ENCODE measurements around the gene MYD88.

DNA sequence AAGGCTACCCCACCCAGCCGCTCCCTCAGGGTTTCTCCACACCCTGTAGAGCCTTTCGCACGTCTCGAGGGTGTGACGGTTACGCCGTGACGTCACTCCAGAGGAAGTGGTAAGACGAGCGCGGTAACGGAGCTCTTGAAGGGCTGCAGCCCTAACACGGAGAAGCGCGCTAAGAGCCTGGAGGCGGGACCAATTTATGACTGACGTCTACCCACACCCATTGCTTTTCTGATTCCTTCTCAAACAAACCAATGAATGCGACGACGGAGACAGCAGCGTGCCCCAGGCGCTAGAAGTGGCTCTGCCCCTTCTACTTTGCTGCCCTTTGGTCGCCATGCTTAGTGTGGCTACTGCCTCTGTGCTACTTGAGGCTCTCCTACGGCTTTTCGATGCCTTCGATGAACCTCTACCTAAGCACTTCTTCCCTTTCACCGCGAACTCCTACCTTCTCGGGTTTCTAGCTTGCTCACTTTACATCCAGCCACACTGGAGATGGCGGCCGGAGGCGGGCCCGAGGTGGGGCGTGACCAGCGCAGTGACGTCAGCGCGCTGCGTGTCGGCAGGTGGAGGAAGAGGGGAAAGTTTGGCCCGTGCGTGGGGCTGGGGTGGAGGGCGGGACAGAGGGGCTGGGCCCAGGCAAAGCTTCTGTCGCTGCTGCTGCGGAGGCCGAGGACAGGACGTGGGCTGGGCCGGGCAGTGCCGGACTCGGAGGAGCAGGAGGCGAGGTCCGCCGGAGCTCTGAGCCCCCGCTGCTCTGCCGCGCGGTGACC is 26.7 kb downstream of the MYD88 start, which contains the start of gene OXSR1:
- TF ChIP-seq, protein P1, sequence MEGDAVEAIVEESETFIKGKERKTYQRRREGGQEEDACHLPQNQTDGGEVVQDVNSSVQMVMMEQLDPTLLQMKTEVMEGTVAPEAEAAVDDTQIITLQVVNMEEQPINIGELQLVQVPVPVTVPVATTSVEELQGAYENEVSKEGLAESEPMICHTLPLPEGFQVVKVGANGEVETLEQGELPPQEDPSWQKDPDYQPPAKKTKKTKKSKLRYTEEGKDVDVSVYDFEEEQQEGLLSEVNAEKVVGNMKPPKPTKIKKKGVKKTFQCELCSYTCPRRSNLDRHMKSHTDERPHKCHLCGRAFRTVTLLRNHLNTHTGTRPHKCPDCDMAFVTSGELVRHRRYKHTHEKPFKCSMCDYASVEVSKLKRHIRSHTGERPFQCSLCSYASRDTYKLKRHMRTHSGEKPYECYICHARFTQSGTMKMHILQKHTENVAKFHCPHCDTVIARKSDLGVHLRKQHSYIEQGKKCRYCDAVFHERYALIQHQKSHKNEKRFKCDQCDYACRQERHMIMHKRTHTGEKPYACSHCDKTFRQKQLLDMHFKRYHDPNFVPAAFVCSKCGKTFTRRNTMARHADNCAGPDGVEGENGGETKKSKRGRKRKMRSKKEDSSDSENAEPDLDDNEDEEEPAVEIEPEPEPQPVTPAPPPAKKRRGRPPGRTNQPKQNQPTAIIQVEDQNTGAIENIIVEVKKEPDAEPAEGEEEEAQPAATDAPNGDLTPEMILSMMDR (IDR thresholded peaks at IDR 0.05) = peak in 1 of 3 experiments; percentile 16
- peak; percentile 67 for TF ChIP-seq POLR2A (IDR thresholded peaks at IDR 0.05)
